Chondrocyte (in vitro differentiated cells): ENCODE results near the gene BSG. TPM values are rescaled to one million over a fixed set of nuclear protein-coding genes. Genes with fewer than 3 reads are reported as not detected.

ENCODE experiments used
- DNase-seq: peaks from one replicate; pipeline ENCODE4 v3.0.0; 2021; ENCODE audit warnings: mixed read lengths, low spot score
- H3K27ac Mint-ChIP-seq: one replicate; pipeline ENCODE4 v1.8.0; 2021; ENCODE audit warnings: mild to moderate bottlenecking, moderate library complexity, mixed read lengths; ENCODE audit not compliant: unreplicated experiment
- H3K27me3 Mint-ChIP-seq: 2 replicates; pipeline ENCODE4 v1.8.0; 2021; ENCODE audit warnings: low read depth, mixed read lengths
- H3K36me3 Mint-ChIP-seq: 2 replicates; pipeline ENCODE4 v1.8.0; 2021; ENCODE audit warnings: low read depth, mixed read lengths
- H3K4me1 Mint-ChIP-seq: 2 replicates; pipeline ENCODE4 v1.8.0; 2021; ENCODE audit warnings: low read depth, mild to moderate bottlenecking, mixed read lengths
- H3K4me3 Mint-ChIP-seq: one replicate; pipeline ENCODE4 v1.8.0; 2021; ENCODE audit warnings: mild to moderate bottlenecking, moderate library complexity, mixed read lengths; ENCODE audit not compliant: unreplicated experiment
- H3K9me3 Mint-ChIP-seq: 2 replicates; pipeline ENCODE4 v1.8.0; 2021; ENCODE audit warnings: low read depth, mixed read lengths
- total RNA-seq: library from RNA; stranded (reverse); gene quantifications from 3 replicates; pipeline ENCODE4 v1.2.1, GENCODE V29; 2021
- TF ChIP-seq, protein P1 (sequence below): fragments of 200-600 bp; sonication (generic); IDR thresholded peaks from 2 replicates; pipeline ENCODE4 v1.5.0; 2021; ENCODE audit warnings: antibody characterized with exemption, mild to moderate bottlenecking, moderate library complexity

BSG gene
- total RNA-seq, 1 donor from 2014 or later = 440 TPM

DNA sequence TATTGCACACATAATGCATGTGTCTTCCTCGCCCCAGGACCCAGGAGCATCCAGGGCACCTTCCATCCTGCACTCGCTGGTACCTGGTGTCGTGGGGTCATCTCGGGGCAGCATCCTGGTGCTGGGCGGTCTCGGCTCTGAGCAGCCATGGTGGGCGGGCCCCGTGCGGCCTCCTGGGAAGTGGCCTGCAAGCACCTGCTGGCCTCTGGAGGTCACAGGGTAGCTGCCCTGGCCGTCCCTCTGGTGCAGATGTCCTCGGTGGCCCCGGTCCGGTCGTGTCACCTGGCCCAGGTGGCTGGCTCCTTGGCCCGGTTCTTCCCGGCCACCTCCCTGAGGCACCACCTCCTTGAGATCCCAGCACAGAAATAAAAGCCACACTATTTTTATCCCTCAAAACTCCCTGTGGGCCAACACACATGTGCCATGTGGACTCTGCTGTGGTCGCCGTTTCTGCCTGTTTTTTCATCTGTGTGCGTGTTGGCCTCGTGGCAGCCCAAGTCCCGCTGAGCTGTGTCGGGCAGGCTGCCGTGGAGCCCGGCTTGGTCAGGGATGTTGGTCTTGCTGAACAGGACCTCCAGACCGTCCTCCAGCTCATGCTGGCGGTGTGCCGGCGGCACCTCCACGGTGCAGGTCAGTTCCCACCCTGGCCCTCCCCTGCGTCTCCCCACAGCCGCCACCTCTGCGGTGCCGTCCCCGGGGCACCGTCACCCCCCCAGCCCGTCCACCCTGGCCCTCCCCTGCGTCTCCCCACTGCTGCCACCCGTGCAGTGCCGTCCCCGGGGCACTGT is 33.6 kb upstream of the BSG start:
- no peak for DNase-seq
- TF ChIP-seq, protein P1, sequence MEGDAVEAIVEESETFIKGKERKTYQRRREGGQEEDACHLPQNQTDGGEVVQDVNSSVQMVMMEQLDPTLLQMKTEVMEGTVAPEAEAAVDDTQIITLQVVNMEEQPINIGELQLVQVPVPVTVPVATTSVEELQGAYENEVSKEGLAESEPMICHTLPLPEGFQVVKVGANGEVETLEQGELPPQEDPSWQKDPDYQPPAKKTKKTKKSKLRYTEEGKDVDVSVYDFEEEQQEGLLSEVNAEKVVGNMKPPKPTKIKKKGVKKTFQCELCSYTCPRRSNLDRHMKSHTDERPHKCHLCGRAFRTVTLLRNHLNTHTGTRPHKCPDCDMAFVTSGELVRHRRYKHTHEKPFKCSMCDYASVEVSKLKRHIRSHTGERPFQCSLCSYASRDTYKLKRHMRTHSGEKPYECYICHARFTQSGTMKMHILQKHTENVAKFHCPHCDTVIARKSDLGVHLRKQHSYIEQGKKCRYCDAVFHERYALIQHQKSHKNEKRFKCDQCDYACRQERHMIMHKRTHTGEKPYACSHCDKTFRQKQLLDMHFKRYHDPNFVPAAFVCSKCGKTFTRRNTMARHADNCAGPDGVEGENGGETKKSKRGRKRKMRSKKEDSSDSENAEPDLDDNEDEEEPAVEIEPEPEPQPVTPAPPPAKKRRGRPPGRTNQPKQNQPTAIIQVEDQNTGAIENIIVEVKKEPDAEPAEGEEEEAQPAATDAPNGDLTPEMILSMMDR = no peak
- H3K36me3 Mint-ChIP-seq = peaks cover 11% of the 10 kb centered on the region
- no peak overlapping the region for H3K4me3 Mint-ChIP-seq
- no peaks in the 10 kb centered on the region for H3K9me3 Mint-ChIP-seq
- no peaks in the 10 kb centered on the region for H3K27me3 Mint-ChIP-seq
- H3K4me1 Mint-ChIP-seq = peaks cover 8% of the 10 kb centered on the region
- H3K27ac Mint-ChIP-seq = no peak overlapping the region

DNA sequence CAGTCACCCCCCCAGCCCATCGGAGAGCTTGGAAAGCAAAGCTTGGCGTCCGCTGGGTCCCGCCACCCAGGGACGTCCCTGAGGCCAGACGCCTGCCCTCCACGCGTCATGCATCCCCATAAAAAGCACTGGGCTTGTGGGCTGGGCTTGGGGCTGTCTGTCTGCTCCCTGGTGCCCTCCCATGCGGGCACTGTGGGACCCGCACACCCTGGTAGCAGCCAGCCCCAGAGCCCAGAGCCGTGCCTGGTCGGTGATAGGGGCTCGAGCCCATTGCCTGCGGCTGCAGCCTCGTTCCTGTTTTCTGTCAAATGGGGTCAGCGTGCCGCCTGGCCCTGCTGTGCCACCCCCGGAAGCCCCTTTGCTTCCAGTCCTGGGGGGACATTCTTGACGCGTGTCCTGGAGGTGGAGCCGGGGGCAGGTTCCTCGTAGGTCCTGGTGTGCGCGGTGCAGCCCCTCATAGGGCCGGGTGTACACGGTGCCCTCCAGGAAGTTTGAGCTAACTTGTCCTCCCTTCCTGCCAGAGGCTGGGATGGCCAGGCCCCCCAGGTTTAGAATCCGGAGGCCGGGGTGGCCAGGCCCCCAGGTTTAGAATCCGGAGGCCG is 32.9 kb upstream of the BSG start:
- DNase-seq = no peak
- TF ChIP-seq, protein P1 = no peak
- Mint-ChIP-seq H3K27ac (no peak overlapping the region), H3K36me3 (peaks cover 11% of the 10 kb centered on the region), H3K9me3 (no peaks in the 10 kb centered on the region), H3K4me1 (peaks cover 4% of the 10 kb centered on the region), H3K4me3 (no peak overlapping the region), H3K27me3 (no peaks in the 10 kb centered on the region)

DNA sequence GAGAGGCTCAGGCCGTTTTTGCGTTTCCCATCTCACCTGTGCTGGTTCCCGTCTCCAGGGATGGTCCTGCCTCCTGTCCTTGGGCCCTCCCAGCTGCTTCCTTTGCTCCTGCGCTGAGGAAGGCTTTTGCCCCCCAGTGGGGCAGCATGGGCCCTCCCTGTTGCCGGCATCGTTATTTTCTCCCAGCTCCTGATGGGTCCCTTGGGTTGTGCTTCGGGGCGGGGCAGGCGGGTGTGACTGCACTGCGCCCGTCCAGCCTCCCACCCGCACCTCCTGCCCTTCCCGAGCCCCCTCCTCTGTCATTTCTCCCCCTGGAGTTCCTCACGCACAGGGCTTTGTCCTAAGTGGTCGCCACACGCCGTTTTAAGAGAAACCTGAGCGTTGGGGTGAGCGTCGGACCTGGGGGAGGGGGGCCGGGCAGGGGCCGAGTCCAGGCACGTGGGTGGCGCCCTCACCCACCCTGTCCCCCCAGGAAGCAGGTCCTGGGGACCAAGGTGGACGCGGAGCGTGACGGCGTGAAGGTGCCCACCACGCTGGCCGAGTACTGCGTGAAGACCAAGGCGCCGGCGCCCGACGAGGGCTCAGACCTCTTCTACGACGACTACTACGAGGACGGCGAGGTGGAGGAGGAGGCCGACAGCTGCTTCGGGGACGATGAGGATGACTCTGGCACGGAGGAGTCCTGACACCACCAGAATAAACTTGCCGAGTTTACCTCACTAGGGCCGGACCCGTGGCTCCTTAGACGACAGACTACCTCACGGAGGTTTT is 31.3 kb upstream of the BSG start:
- Mint-ChIP-seq H3K4me1 (no peaks in the 10 kb centered on the region), H3K9me3 (no peaks in the 10 kb centered on the region), H3K27me3 (no peaks in the 10 kb centered on the region), H3K36me3 (peaks cover 11% of the 10 kb centered on the region), H3K27ac (no peak overlapping the region), H3K4me3 (no peak overlapping the region)
- no peak for DNase-seq
- TF ChIP-seq, protein P1 = no peak

DNA sequence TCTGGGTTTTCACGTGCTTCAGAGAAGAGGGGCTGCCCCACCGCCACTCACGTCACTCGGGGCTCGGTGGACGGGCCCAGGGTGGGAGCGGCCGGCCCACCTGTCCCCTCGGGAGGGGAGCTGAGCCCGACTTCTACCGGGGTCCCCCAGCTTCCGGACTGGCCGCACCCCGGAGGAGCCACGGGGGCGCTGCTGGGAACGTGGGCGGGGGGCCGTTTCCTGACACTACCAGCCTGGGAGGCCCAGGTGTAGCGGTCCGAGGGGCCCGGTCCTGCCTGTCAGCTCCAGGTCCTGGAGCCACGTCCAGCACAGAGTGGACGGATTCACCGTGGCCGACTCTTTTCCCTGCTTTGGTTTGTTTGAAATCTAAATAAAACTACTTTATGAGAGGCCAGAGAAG is 30.7 kb upstream of the BSG start:
- Mint-ChIP-seq H3K27ac (no peak overlapping the region), H3K4me3 (no peak overlapping the region), H3K4me1 (no peaks in the 10 kb centered on the region), H3K36me3 (peaks cover 10% of the 10 kb centered on the region), H3K9me3 (no peaks in the 10 kb centered on the region), H3K27me3 (no peaks in the 10 kb centered on the region)
- no peak for DNase-seq
- TF ChIP-seq, protein P1 = no peak

DNA sequence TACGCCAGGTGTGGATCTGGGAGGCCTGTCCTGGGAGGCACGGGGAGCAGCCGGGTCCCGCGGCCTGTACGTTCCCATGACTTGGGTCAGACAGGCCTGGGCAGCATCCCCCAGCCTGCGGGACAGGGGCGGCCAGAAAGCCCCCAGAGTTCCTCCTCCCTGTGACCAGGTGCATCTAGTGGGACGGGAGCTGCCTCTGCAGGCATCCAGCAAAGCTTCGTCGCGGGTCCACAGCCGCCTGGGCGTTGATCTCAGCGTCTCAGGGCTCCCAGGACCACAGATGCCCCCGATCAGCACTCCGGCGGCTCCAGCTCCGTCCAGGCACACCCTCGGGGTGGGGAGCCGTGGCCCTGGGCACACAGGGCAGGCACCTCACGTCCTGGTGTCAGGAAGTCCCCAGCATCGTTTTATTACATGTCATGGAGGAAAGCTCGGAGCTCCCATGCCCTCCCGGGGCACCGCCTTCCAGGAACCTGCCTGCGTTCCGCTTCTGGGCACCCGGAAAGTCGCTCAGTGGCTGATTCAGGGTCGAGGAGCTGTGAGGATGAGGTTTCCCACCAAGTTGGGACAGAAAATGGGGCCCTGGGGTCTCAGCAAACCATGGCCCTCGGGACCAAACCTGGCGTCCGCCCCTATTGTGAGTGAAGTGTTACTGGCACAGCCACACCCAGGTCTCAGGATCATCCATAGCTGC is 30.1 kb upstream of the BSG start:
- Mint-ChIP-seq H3K4me1 (no peaks in the 10 kb centered on the region), H3K9me3 (no peaks in the 10 kb centered on the region), H3K27me3 (no peaks in the 10 kb centered on the region), H3K27ac (no peak overlapping the region), H3K36me3 (peaks cover 10% of the 10 kb centered on the region), H3K4me3 (no peak overlapping the region)
- DNase-seq = no peak
- TF ChIP-seq, protein P1 = no peak
